GM18858 (cell line): ENCODE results near the gene SOCS6.

Source experiments
- ATAC-seq: cut with Tn5 transposase; IDR thresholded peaks from one replicate; pipeline ENCODE4 v1.9.1; 2021; ENCODE audit not compliant: unreplicated experiment

The SOCS6 gene

DNA sequence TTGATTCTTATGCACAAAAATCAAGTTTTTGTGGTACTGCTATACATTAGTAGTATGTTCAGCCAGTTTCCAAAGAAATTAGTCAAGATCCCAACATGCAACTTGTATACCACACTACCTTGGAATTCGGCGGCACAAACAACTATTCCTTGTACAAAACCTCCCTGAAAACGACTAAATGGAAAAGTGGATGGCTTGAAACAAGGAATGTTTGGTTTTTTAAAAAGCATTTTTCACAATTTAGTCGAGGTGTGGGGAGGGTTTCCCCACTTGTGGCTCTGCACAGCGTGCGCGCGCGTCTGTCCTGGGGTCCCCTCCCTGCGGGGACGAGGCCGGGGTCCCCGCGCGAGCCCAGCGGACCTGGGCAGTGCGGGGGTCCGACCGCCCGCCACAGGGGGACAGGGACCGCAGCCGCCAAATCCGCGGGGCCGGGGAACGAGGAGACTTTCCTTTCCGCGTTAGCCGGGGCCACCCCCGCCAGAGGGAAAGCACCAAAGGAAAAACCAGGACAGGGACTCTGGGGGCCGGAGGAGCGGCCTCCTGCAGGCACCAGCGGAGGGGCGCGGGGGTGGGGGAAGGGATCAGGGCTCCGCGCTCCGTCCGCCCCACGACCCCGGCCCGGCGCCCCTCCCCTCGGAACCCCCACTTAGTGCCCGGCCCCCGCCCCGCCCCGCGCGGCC lies 534 bp upstream of the SOCS6 start:
- peak; percentile 10 for ATAC-seq

DNA sequence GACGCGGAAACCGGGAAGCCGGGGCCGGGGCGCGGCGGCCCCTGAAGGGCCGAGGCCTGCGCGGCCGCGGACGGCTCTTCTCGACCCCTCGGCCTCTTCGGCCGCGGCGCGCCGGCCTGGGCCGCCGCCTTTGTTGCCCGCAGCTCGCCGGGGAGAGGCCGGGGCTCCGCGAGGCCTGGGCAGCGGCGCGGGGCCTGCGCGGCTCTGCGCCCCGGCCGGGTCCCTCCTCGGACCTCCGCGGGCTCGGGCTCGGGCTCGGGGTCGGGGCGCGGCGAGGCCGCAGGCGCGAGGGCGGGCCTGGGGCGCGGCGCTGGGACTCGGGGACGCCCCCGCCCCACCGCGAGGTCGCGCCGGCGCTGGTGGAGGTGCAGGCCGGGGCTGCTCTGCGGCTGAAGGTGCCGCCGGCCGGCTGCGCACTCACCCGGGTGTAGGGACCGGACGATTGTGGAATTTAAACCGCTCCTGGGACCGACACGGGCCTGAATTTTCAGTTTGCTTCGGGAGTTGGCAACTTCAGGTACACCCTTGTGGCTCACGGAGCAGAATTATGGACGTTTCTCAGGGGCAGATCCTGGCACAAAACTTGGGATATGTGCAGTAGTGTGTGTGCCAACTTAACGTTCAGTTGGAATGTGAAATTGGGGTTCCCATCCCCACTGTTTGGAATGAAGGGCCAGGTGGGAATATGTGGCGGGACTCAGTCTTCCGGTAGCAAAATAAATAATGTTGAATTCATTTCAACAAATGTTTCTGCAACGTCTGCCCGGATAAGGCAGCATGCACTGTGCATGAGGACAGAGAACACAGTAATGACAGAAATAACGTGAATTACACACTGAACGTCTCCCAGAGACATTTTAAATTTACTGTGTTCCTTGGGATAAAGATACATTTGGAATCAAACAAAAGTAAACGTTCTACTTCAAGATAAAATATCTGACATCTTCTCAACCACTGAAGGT lies 787 bp downstream of the SOCS6 start:
- ATAC-seq: peak; percentile 26

DNA sequence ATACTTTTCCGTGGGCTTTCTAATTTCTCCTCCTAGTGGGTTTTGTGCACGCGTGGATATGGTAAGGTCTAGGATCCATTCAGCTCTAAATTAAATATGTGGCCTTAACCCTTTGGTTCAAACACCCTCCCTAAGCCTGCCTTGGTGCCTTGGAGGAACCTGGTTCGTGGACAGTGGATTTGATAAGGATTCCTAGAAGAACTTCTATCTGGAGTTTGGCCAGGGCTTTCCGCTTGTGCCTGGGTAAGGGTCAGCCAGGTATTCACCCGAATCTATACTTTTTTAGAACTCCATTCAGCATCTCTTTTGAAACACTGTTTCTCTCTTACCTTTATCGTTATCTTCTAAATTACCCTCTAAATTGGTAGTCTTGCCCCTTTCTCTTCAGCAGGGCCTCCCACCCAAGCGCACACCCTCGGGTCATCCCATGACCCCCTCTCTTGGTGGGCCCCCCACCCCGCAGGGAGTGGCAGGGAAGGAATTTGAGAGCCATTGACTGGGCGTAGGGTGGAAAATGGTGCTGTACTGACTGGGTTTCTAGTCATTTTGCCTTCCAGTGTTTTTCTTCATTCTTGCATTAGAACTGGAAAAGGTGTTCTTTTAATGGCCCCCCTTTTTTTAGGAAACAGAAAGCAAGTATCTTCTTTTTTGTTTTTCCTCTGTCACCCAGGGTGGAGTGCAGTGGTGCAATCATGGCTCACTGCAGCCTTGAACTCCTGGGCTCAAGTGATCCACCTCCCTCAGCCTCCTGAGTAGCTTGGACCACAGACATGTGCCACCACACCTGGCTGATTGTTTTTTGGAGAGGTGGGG lies 1.8 kb downstream of the SOCS6 start:
- ATAC-seq: no peak

DNA sequence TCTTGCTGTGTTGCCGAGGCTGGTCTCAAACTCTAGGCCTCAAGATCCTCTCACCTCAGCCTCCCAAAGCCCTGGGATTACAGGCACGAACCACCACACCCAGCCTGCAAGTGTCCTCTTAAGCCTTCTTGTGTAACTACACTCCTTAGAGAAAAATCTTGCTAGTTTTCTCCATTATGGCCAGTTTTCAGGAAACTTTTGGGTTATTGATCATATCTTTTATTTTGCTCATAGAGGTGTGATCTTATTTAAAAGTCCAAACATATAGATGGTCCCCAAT lies 2.4 kb downstream of the SOCS6 start:
- no peak for ATAC-seq

- ATAC-seq: no peak
Observed at GRCh38 chr18:70292628-70293027, 3.8 kb downstream of the SOCS6 start.

DNA sequence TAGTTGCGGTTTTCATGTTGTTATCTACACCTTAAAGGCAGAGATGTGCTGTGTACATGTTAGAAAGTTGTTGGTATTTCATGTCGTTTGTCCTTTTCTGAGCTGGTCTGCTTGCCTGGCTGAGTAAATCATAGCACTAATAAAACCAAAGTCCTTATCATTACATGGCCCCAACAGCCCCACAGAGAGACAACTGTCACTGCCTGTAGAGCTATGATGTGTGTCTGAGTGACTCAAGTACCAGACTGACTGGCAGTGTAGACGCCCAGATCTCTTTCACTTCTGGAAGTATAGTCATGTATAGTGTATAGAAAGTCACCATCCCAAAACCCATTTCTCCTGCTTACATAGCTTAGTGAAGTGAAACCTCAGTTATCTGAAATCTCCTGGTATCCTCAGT lies 4.3 kb downstream of the SOCS6 start:
- ATAC-seq: no peak

GRCh38 chr18:70294471-70295191 lies 5.8 kb downstream of the SOCS6 start:
- ATAC-seq: no peak

DNA sequence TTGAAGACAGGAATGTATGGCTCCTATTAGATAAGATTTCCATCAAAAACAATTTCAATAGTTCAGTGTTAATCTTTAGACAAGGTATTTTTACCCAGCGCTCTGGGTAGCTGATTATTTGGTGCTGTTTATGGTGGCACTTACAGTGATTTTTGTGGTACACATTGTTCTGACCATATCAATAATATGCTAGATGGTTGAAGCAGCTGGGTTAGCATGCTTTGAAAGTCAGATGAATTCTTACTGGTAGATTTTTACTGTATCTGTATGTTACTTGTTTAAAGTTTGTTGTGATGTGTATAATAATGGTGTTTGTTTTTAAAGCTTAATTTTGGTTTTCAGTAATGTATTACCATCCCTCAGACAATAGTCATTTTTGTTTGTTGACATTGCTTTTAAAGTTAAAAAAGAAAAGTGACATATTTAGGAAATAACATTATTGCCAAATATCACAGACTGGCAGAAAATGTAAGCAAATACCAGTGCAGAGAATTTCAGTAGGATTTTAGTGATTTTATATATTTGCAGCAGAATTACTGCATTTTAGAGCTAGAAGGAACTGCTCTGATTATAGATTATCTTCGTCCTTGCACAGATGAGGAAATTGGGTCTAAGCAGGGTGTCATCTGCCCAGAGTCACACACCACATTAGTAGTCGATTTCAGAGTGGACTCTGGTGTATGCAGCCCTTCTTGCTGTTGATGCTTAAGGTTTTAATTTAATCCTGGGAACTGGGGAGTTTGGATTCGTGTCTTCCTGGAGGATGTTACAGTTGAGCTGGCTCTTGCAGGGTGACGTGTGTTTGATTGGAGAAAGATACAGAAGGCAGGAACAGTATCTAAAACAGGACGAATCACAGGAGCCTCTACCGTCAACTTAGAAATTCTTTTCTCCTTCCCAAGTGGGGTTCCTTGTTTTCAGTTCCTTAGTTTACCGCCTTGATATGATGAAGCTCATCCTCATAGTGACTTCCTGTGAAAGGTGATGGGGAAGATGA lies 6.6 kb downstream of the SOCS6 start:
- no peak for ATAC-seq

- ATAC-seq: no peak
Observed at GRCh38 chr18:70296289-70296688, 7.4 kb downstream of the SOCS6 start.

GRCh38 chr18:70296781-70297180 lies 7.9 kb downstream of the SOCS6 start:
- no peak for ATAC-seq

GRCh38 chr18:70299393-70299792 lies 10.5 kb downstream of the SOCS6 start:
- ATAC-seq: no peak

- no peak for ATAC-seq
Observed at GRCh38 chr18:70301667-70302066, 12.8 kb downstream of the SOCS6 start.

DNA sequence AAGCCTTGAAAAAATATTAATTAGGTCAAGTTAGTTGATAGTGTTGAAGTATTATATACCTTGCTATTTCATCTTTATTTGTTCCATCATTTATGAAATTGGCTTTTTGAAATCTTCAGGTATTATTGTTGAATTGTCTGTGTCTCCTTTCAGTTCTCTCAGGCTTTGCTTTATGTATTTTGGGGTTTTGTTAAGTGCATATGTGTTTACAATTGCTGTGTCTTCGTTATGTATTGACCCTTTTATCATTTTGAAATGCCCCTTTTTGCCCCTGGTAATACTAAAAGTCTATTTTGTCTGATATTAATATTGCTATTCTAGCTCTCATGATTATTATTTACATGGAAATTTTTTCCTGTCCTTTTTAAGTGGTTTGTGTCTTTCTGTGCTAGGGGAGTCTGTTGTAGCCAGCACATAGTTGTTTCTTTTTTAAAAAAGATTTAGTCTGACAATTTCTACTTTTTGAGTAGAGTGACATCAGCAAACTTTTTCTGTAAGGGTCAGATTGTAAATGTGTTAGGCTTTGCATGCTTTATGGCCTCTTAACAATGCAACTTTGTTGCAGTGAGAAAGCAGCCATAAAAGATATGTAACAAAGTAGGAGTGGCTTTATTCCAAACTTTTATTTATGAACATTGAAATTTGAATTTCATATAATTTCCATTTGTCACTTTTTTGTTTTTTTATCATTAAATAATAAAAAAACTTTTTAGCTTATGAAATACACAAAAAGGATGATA lies 19.9 kb downstream of the SOCS6 start:
- ATAC-seq: no peak

- ATAC-seq: no peak
Observed at GRCh38 chr18:70310560-70311320, 21.9 kb downstream of the SOCS6 start.

GRCh38 chr18:70311726-70312125 lies 22.9 kb downstream of the SOCS6 start:
- no peak for ATAC-seq

DNA sequence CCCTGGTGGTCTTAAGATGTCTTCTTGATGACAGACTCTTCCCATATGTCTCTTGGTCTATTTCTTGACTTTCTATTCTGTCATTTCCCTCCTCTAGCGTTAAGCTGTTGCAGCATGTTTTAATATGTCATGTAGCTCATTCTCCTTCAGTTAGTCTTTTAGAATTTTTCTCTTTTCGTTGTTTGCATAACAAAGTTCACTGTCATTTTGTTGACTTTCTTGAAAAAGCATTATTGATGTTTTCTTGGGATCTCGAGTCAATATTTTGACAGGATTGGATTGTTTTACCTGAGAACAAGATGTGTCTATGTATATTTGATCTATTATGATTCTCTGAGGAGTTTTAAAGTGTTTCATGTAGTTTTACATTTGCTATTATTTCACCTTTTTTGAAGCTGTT lies 24.8 kb downstream of the SOCS6 start:
- ATAC-seq: no peak

DNA sequence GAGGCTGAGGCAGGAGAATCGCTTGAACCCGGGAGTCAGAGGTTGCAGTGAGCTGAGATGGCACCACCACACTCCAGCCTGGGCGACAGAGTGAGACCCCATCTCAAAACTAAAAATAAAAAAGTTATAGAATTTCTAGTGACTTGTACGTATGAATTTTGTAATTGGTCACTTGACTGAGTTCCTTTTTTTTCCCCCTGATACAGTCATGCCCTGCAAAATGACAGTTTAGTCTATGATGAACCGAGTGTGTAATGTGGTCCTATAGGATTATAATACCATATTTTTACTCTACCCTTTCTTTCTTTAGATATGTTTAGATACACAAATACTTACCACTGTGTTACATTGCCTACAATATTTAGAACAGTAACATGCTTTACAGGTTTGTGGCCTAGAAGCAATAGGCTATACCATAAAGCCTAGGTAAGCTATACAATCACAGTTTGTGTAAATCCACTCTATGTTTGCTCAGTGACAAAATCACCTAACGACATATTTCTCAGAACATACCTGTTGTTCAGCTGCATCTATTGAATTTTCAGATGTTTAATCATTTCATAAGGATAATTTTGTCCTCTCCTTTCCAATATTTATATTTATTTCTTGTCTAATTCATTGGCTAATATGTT lies 25.4 kb downstream of the SOCS6 start:
- ATAC-seq: no peak

- ATAC-seq: no peak
Observed at GRCh38 chr18:70319187-70319586, 30.3 kb downstream of the SOCS6 start.
